ENCODE data around the gene RBFOX1.

Gene RBFOX1

DNA sequence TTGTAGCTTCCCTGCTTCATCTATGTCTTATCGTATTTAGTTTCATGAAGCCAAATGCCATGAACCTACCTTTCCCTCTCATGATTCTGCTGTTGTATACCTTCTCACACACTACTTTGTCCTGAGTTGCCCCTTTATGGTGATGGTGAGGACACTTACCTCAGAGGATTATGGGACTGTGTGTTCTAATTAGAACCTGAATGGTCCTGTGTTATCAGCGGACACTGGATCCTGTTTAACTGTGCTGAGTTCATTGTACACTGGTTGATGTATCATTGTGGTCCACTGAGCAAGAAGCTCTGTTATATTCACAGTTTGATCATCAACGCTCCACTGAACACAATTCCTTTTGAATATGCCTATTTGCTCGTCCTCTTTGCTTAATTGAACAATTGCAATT is 343.0 kb downstream of the RBFOX1 start:
- ChIA-PET CTCF (no interaction called here), POLR2A (no interaction called here)
- no peak for DNase-seq (ENCODE audit: extremely low spot score)
- TF ChIP-seq, protein P1, sequence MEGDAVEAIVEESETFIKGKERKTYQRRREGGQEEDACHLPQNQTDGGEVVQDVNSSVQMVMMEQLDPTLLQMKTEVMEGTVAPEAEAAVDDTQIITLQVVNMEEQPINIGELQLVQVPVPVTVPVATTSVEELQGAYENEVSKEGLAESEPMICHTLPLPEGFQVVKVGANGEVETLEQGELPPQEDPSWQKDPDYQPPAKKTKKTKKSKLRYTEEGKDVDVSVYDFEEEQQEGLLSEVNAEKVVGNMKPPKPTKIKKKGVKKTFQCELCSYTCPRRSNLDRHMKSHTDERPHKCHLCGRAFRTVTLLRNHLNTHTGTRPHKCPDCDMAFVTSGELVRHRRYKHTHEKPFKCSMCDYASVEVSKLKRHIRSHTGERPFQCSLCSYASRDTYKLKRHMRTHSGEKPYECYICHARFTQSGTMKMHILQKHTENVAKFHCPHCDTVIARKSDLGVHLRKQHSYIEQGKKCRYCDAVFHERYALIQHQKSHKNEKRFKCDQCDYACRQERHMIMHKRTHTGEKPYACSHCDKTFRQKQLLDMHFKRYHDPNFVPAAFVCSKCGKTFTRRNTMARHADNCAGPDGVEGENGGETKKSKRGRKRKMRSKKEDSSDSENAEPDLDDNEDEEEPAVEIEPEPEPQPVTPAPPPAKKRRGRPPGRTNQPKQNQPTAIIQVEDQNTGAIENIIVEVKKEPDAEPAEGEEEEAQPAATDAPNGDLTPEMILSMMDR (IDR thresholded peaks at IDR 0.05; ENCODE audit: control extremely low read depth, extremely low read depth, low read depth, missing control alignments), result no peak

DNA sequence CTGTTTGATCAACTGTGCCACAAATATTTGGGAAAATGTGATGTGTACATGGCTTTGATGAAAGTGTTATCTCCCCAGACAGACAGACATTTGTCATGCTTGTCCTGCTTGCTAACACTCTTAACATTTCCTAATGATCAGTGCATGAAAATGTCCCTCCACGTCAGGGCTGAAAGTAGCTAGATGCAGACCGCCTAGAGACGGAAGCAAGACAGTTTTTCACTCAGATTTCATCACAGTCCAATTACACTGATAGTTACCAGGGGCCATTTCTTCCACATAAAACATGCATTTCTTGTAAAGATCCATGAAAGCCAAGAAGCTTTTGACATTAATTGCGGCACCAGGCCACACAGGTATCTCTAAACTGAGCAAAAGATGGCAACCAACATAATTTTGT is 347.7 kb downstream of the RBFOX1 start:
- ChIA-PET POLR2A (no interaction called here), CTCF (no interaction called here)
- TF ChIP-seq, protein P1 (IDR thresholded peaks at IDR 0.05; ENCODE audit: control extremely low read depth, extremely low read depth, low read depth, missing control alignments), result no peak
- DNase-seq (ENCODE audit: extremely low spot score), result no peak

DNA sequence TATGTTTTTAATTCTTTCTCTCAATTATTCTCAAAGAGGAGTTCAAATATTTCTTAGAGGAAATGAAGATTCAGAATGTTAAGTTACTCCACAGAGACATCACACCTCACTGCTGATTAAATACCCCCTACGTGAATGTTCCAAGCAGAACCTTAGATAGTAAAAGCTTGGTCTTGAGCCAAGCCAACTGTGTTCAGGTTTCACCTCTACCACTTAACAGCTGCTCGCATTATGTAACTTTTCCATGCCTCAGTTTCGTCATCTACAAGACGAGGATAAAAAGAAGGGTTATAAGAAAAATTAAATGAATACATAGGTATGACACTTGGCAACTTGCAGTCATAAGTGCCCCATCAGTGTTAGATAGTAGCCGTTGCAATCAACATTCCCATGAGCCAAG is 356.2 kb downstream of the RBFOX1 start:
- ChIA-PET CTCF (no interaction called here), POLR2A (no interaction called here)
- no peak for DNase-seq (ENCODE audit: extremely low spot score)
- TF ChIP-seq, protein P1 (IDR thresholded peaks at IDR 0.05; ENCODE audit: control extremely low read depth, extremely low read depth, low read depth, missing control alignments), result no peak

DNA sequence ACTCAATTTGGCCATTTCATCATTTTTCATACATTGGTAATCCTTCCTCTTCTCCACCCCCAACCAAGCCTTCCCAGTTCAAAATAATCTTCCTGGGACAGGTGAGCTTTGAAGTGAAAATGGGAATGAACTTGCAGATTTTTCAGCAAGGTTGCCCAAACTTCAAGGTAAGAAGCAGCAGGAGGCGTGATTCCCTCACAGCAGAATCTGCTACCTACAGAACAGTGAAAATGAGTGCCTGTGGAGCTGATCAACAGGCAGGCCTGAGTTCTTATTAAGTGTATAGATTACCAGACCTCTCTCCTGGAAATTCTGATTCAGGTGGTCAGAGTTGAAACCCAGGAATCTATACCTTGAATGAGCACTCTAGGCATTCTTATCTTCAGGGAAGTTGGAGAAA is 356.6 kb downstream of the RBFOX1 start:
- ChIA-PET CTCF (no interaction called here), POLR2A (no interaction called here)
- TF ChIP-seq, protein P1 (IDR thresholded peaks at IDR 0.05; ENCODE audit: control extremely low read depth, extremely low read depth, low read depth, missing control alignments), result no peak
- no peak for DNase-seq (ENCODE audit: extremely low spot score)

DNA sequence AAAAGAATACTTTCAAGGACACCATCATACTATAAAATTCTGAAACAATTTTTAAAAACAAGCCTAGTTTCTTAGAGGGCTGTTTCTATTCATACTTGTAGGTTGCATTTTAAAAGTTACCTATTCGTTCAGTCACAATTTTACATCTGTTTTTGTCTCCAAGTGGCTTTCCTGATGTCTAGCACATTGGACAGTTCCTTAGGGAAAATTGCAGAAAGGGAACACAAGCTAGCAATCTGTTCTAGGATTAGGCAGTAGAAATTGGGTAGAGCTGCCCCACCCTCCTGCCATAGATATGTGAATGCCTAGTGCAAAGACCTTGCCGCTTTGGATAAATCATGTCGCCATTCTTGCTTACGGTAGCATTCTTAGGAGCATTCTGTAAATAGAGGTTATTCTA is 358.9 kb downstream of the RBFOX1 start:
- ChIA-PET CTCF (no interaction called here), POLR2A (no interaction called here)
- TF ChIP-seq, protein P1 (IDR thresholded peaks at IDR 0.05; ENCODE audit: control extremely low read depth, extremely low read depth, low read depth, missing control alignments), result no peak
- DNase-seq (ENCODE audit: extremely low spot score), result no peak

DNA sequence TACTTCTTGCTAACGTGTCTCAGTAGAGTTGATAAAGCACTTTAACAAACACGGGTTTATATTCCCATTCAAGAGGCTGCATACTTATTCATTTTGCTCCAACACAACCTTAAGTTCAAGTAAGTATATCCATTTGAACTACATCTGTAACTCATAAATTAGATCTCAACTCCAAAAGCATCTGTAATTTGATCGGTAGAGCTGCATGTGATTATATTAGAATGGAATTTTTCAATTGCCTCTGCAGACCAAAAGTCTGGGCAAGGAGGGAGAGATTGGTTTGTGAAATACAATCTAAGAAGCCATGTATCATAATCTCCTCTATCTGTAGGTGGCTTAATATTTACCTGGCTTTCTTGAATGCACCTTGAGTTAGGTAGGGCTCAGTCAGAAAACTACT is 371.0 kb downstream of the RBFOX1 start:
- POLR2A ChIA-PET, result no interaction called here

More for the DNA sequence above, 371.0 kb downstream of the RBFOX1 start:
- CTCF ChIA-PET, result interaction anchor here (1.0 kb wide), 1 partner anchor 11 kb away, joined by 5 read pairs; no protein-coding TSS in a partner anchor
- DNase-seq (ENCODE audit: extremely low spot score), result no peak
- TF ChIP-seq, protein P1 (IDR thresholded peaks at IDR 0.05; ENCODE audit: control extremely low read depth, extremely low read depth, low read depth, missing control alignments), result no peak

Measured in GM10248 (cell line).